A673 (cell line): ENCODE results near the gene THBS2.
"Not testable (repeated sequence)": the region's sequence is repeated elsewhere in the genome, so short reads cannot be mapped to it uniquely, and the experiment has no call there.

Source experiments
- CTCF ChIP-seq: fragments of 300-800, 200-600 bp; sonication (generic); conservative IDR thresholded peaks from 2 replicates; pipeline ENCODE4 v1.5.1; 2017; ENCODE audit warnings: low read depth, mild to moderate bottlenecking, antibody characterized with exemption, low read length, moderate library complexity, mixed read lengths
- EZH2 ChIP-seq: fragments of 200-600 bp; sonication (generic); IDR thresholded peaks from 2 replicates; pipeline ENCODE4 v1.6.1; 2017; ENCODE audit warnings: borderline replicate concordance, low read depth, mild to moderate bottlenecking, mixed read lengths, antibody characterized with exemption, low read length; ENCODE audit not compliant: poor library complexity, severe bottlenecking

- TF ChIP-seq CTCF, EZH2: not testable (repeated sequence)
These were observed 38.9 kb downstream of the THBS2 start for GRCh38 chr6:169214789-169215188.
